ENCODE measurements around the gene COL13A1.

The COL13A1 gene

GRCh38 chr10:69802424-69803161 is 887 bp downstream of the COL13A1 start:
- Mint-ChIP-seq H3K27ac (no peak overlapping the region), H3K36me3 (ENCODE audit: low read depth) (no peaks in the 10 kb centered on the region), H3K4me3 (no peak overlapping the region), H3K9me3 (no peaks in the 10 kb centered on the region), H3K27me3 (peaks cover 41% of the 10 kb centered on the region), H3K4me1 (peaks cover 5% of the 10 kb centered on the region)
- DNase-seq (no peak), ATAC-seq (no peak)

- ATAC-seq (no peak), DNase-seq (no peak)
- Mint-ChIP-seq H3K36me3 (ENCODE audit: low read depth) (no peaks in the 10 kb centered on the region), H3K27me3 (peaks cover 36% of the 10 kb centered on the region), H3K4me3 (no peak overlapping the region), H3K9me3 (no peaks in the 10 kb centered on the region), H3K27ac (no peak overlapping the region), H3K4me1 (peaks cover 5% of the 10 kb centered on the region)
Measured at GRCh38 chr10:69803809-69804208, 2.1 kb downstream of the COL13A1 start.

GRCh38 chr10:69804775-69805174 is 3.1 kb downstream of the COL13A1 start:
- Mint-ChIP-seq H3K4me1 (peaks cover 5% of the 10 kb centered on the region), H3K4me3 (no peak overlapping the region), H3K27me3 (peaks cover 36% of the 10 kb centered on the region), H3K36me3 (ENCODE audit: low read depth) (no peaks in the 10 kb centered on the region), H3K9me3 (no peaks in the 10 kb centered on the region), H3K27ac (no peak overlapping the region)
- ATAC-seq: no peak
- no peak for DNase-seq

- Mint-ChIP-seq H3K27me3 (peaks cover 16% of the 10 kb centered on the region), H3K36me3 (ENCODE audit: low read depth) (no peaks in the 10 kb centered on the region), H3K4me1 (no peaks in the 10 kb centered on the region), H3K9me3 (no peaks in the 10 kb centered on the region), H3K27ac (no peak overlapping the region), H3K4me3 (no peak overlapping the region)
- no peak for DNase-seq
- no peak for ATAC-seq
Measured at GRCh38 chr10:69807122-69807521, 5.4 kb downstream of the COL13A1 start.

- Mint-ChIP-seq H3K4me3 (no peak overlapping the region), H3K27me3 (peaks cover 16% of the 10 kb centered on the region), H3K27ac (no peak overlapping the region), H3K4me1 (no peaks in the 10 kb centered on the region), H3K9me3 (no peaks in the 10 kb centered on the region), H3K36me3 (ENCODE audit: low read depth) (no peaks in the 10 kb centered on the region)
- ATAC-seq: no peak
- DNase-seq: no peak
Measured at GRCh38 chr10:69807696-69808095, 6.0 kb downstream of the COL13A1 start.

- peaks cover 4% of the 10 kb centered on the region for H3K27me3 Mint-ChIP-seq
- H3K4me3 Mint-ChIP-seq: no peak overlapping the region
- DNase-seq (no peak), ATAC-seq (no peak)
- no peak overlapping the region for H3K27ac Mint-ChIP-seq
- H3K36me3 Mint-ChIP-seq (ENCODE audit: low read depth): no peaks in the 10 kb centered on the region
- no peaks in the 10 kb centered on the region for H3K9me3 Mint-ChIP-seq
- no peaks in the 10 kb centered on the region for H3K4me1 Mint-ChIP-seq
Measured at GRCh38 chr10:69809318-69809717, 7.6 kb downstream of the COL13A1 start.

- no peaks in the 10 kb centered on the region for H3K9me3 Mint-ChIP-seq
- no peaks in the 10 kb centered on the region for H3K27me3 Mint-ChIP-seq
- H3K27ac Mint-ChIP-seq: no peak overlapping the region
- no peaks in the 10 kb centered on the region for H3K36me3 Mint-ChIP-seq (ENCODE audit: low read depth)
- no peaks in the 10 kb centered on the region for H3K4me1 Mint-ChIP-seq
- ATAC-seq (no peak), DNase-seq (no peak)
- no peak overlapping the region for H3K4me3 Mint-ChIP-seq
Measured at GRCh38 chr10:69810097-69810496, 8.4 kb downstream of the COL13A1 start.

GRCh38 chr10:69810675-69811397 is 9.1 kb downstream of the COL13A1 start:
- no peaks in the 10 kb centered on the region for H3K27me3 Mint-ChIP-seq
- H3K9me3 Mint-ChIP-seq: no peaks in the 10 kb centered on the region

GRCh38 chr10:69813632-69814031 is 11.9 kb downstream of the COL13A1 start:
- Mint-ChIP-seq H3K27me3 (peaks cover 7% of the 10 kb centered on the region), H3K9me3 (no peaks in the 10 kb centered on the region), H3K27ac (no peak overlapping the region), H3K36me3 (ENCODE audit: low read depth) (no peaks in the 10 kb centered on the region), H3K4me1 (peaks cover 15% of the 10 kb centered on the region), H3K4me3 (no peak overlapping the region)
- ATAC-seq: no peak
- DNase-seq: no peak

More at GRCh38 chr10:69810675-69811397, 9.1 kb downstream of the COL13A1 start:
- Mint-ChIP-seq H3K4me3 (no peak overlapping the region), H3K4me1 (no peaks in the 10 kb centered on the region), H3K27ac (no peak overlapping the region), H3K36me3 (ENCODE audit: low read depth) (no peaks in the 10 kb centered on the region)
- ATAC-seq (no peak), DNase-seq (no peak)

GRCh38 chr10:69814251-69814650 is 12.5 kb downstream of the COL13A1 start:
- no peaks in the 10 kb centered on the region for H3K36me3 Mint-ChIP-seq (ENCODE audit: low read depth)
- H3K27me3 Mint-ChIP-seq: peaks cover 7% of the 10 kb centered on the region
- ATAC-seq: no peak
- peaks cover 5% of the 10 kb centered on the region for H3K9me3 Mint-ChIP-seq
- DNase-seq: no peak
- H3K27ac Mint-ChIP-seq: no peak overlapping the region
- H3K4me1 Mint-ChIP-seq: peaks cover 15% of the 10 kb centered on the region
- no peak overlapping the region for H3K4me3 Mint-ChIP-seq

GRCh38 chr10:69815104-69815503 is 13.4 kb downstream of the COL13A1 start:
- Mint-ChIP-seq H3K27me3 (peaks cover 7% of the 10 kb centered on the region), H3K4me3 (no peak overlapping the region), H3K4me1 (peaks cover 22% of the 10 kb centered on the region), H3K36me3 (ENCODE audit: low read depth) (no peaks in the 10 kb centered on the region), H3K9me3 (peaks cover 11% of the 10 kb centered on the region), H3K27ac (no peak overlapping the region)
- ATAC-seq (no peak), DNase-seq (no peak)

GRCh38 chr10:69816521-69816920 is 14.8 kb downstream of the COL13A1 start:
- Mint-ChIP-seq H3K9me3 (peaks cover 12% of the 10 kb centered on the region), H3K27me3 (peaks cover 7% of the 10 kb centered on the region), H3K4me3 (no peak overlapping the region), H3K4me1 (peaks cover 28% of the 10 kb centered on the region), H3K27ac (no peak overlapping the region), H3K36me3 (ENCODE audit: low read depth) (no peaks in the 10 kb centered on the region)
- no peak for ATAC-seq
- no peak for DNase-seq

GRCh38 chr10:69817078-69817581 is 15.4 kb downstream of the COL13A1 start:
- H3K4me3 Mint-ChIP-seq: no peak overlapping the region
- H3K4me1 Mint-ChIP-seq: peaks cover 28% of the 10 kb centered on the region
- H3K9me3 Mint-ChIP-seq: peaks cover 12% of the 10 kb centered on the region
- no peak overlapping the region for H3K27ac Mint-ChIP-seq
- no peaks in the 10 kb centered on the region for H3K36me3 Mint-ChIP-seq (ENCODE audit: low read depth)
- peaks cover 7% of the 10 kb centered on the region for H3K27me3 Mint-ChIP-seq
- ATAC-seq (no peak), DNase-seq (no peak)

- H3K9me3 Mint-ChIP-seq: peaks cover 12% of the 10 kb centered on the region
- no peak for ATAC-seq
- peaks cover 28% of the 10 kb centered on the region for H3K4me1 Mint-ChIP-seq
- peaks cover 7% of the 10 kb centered on the region for H3K27me3 Mint-ChIP-seq
- no peak for DNase-seq
- peak overlapping the region; percentile 13 for H3K27ac Mint-ChIP-seq
- H3K4me3 Mint-ChIP-seq: no peak overlapping the region
- H3K36me3 Mint-ChIP-seq (ENCODE audit: low read depth): no peaks in the 10 kb centered on the region
Measured at GRCh38 chr10:69818676-69819239, 17.1 kb downstream of the COL13A1 start.

Data from activated naive CD8-positive, alpha-beta T cell treated with anti-CD3 and anti-CD28 coated beads, Interleukin-2, amount 50 U/mL, for 24 hours (primary cell).